ENCODE data around the gene SNAI1.
A peak's percentile ranks its signal among the peaks of the same experiment; 100 is the strongest.

The SNAI1 gene

DNA sequence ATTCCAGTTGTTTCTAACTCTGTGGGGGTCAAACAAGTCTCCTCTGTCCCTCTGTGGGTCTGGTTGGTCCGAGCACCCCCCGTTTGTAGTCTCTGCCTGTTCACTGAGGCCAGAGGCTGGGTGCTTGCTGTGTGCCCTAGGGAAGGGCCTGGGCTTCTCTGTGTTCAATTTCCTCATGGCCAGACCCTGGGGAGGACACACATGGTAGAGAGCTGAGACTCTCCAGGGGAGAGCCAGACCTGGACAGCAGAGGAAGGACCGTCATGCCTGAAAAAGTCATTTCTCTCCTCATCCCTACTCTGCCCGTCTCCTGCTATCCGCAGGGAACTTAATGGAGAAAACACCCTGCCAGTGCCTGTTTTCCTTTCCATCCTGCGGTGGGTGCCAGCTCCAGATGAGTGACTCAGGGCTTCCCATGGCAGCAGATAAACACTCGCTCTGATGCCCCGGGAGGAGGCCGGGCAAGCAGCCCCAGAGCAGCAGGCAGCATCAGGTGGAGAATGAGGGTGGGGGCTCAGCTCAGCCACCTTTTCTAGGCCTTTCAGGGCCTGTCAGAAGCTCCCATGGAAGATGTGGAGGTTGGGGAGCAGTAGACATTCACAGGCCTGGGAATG, 51.9 kb downstream of the SNAI1 start:
- peaks cover 27% of the 10 kb centered on the region for H3K4me1 ChIP-seq (ENCODE audit: insufficient read depth, poor library complexity, severe bottlenecking)
- H3K27me3 ChIP-seq (ENCODE audit: insufficient read depth, poor library complexity, severe bottlenecking): no peaks in the 10 kb centered on the region
- no peaks in the 10 kb centered on the region for H3K9me3 ChIP-seq (ENCODE audit: severe bottlenecking)
- no peak for DNase-seq (ENCODE audit: low spot score)
- peak overlapping the region; percentile 58 for H3K27ac ChIP-seq (ENCODE audit: poor library complexity, severe bottlenecking)
- H3K4me3 ChIP-seq (ENCODE audit: severe bottlenecking): no peak overlapping the region
- peak; percentile 53 for ATAC-seq (ENCODE audit: low read depth)
- H3K36me3 ChIP-seq (ENCODE audit: low read depth): no peaks in the 10 kb centered on the region
- TF ChIP-seq, protein P1, sequence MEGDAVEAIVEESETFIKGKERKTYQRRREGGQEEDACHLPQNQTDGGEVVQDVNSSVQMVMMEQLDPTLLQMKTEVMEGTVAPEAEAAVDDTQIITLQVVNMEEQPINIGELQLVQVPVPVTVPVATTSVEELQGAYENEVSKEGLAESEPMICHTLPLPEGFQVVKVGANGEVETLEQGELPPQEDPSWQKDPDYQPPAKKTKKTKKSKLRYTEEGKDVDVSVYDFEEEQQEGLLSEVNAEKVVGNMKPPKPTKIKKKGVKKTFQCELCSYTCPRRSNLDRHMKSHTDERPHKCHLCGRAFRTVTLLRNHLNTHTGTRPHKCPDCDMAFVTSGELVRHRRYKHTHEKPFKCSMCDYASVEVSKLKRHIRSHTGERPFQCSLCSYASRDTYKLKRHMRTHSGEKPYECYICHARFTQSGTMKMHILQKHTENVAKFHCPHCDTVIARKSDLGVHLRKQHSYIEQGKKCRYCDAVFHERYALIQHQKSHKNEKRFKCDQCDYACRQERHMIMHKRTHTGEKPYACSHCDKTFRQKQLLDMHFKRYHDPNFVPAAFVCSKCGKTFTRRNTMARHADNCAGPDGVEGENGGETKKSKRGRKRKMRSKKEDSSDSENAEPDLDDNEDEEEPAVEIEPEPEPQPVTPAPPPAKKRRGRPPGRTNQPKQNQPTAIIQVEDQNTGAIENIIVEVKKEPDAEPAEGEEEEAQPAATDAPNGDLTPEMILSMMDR (IDR thresholded peaks at IDR 0.05; ENCODE audit: poor library complexity, severe bottlenecking): no peak

DNA sequence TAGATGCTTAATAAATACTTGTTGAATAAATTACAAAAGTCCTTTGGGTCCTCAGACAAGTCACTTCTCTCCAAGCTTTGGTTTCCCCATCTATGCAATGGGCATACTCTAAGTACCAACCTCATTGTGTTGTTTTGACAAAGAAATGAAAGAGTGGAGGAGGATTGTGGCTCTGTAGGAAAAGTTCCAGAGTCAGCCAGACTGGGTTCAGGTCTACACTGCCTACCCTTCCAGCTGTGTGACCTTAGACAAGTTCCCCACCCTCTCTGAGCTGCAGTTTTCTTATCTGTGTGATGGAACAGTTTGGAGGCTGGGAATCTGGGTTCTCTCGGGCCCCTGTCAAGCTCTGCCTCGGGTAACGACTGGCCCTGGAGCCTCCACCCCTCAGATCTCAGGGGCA, 53.9 kb downstream of the SNAI1 start:
- H3K4me3 ChIP-seq (ENCODE audit: severe bottlenecking): no peak overlapping the region
- no peaks in the 10 kb centered on the region for H3K27me3 ChIP-seq (ENCODE audit: insufficient read depth, poor library complexity, severe bottlenecking)
- no peaks in the 10 kb centered on the region for H3K9me3 ChIP-seq (ENCODE audit: severe bottlenecking)
- TF ChIP-seq, protein P1 (IDR thresholded peaks at IDR 0.05; ENCODE audit: poor library complexity, severe bottlenecking): no peak
- H3K36me3 ChIP-seq (ENCODE audit: low read depth): no peaks in the 10 kb centered on the region
- peaks cover 18% of the 10 kb centered on the region for H3K4me1 ChIP-seq (ENCODE audit: insufficient read depth, poor library complexity, severe bottlenecking)
- no peak overlapping the region for H3K27ac ChIP-seq (ENCODE audit: poor library complexity, severe bottlenecking)
- DNase-seq (ENCODE audit: low spot score) (no peak), ATAC-seq (ENCODE audit: low read depth) (no peak)

DNA sequence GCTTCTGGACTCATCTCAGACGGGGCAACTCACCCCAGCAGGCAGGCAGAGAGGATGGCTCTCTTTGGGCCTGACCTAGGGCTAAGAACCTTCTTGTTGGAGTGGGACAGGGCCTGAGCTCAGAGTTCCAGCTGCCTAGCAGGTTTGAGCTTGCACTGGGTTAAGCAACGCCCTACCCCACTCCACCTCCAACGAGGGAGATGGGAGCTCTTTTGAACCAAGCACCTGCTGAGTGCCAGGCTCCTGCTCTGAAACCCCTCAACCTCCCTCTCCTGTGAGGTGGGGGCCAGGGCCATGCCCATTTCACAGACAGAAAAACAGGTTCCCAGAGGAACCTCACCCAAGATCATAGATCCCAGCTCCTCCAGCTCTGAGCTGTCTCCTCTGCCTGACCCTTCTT, 54.3 kb downstream of the SNAI1 start:
- ATAC-seq (ENCODE audit: low read depth) (peak; percentile 18; the same call in 1 of the 3 replicates), DNase-seq (ENCODE audit: low spot score) (no peak)
- Histone ChIP-seq H3K27ac (ENCODE audit: poor library complexity, severe bottlenecking) (no peak overlapping the region), H3K9me3 (ENCODE audit: severe bottlenecking) (no peaks in the 10 kb centered on the region), H3K36me3 (ENCODE audit: low read depth) (no peaks in the 10 kb centered on the region), H3K4me3 (ENCODE audit: severe bottlenecking) (no peak overlapping the region), H3K27me3 (ENCODE audit: insufficient read depth, poor library complexity, severe bottlenecking) (no peaks in the 10 kb centered on the region), H3K4me1 (ENCODE audit: insufficient read depth, poor library complexity, severe bottlenecking) (peaks cover 18% of the 10 kb centered on the region)
- TF ChIP-seq, protein P1 (IDR thresholded peaks at IDR 0.05; ENCODE audit: poor library complexity, severe bottlenecking): no peak

DNA sequence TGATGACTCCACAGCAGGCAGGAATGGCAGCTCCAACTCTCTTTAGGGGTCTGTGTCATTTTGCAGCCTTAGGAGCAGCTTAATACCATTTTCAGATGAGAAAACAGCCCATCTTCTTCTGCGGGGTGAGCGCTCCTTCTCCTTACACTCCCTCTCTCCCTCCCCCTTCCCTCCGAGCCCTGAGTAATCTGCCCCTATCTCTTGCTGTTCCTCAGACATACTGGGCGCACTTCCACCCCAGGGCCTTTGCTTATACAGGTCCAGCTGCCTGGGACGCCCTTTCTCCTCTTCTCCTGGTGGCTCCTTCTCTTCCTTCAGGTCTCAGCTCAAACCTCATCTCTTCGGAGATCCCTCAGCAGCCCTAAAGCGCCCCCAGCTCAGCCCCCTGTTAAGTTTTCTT, 54.8 kb downstream of the SNAI1 start:
- Histone ChIP-seq H3K36me3 (ENCODE audit: low read depth) (no peaks in the 10 kb centered on the region), H3K27me3 (ENCODE audit: insufficient read depth, poor library complexity, severe bottlenecking) (no peaks in the 10 kb centered on the region), H3K9me3 (ENCODE audit: severe bottlenecking) (no peaks in the 10 kb centered on the region), H3K27ac (ENCODE audit: poor library complexity, severe bottlenecking) (no peak overlapping the region), H3K4me3 (ENCODE audit: severe bottlenecking) (no peak overlapping the region), H3K4me1 (ENCODE audit: insufficient read depth, poor library complexity, severe bottlenecking) (peaks cover 18% of the 10 kb centered on the region)
- ATAC-seq (ENCODE audit: low read depth): no peak
- no peak for DNase-seq (ENCODE audit: low spot score)
- TF ChIP-seq, protein P1 (IDR thresholded peaks at IDR 0.05; ENCODE audit: poor library complexity, severe bottlenecking): no peak

GRCh38 chr20:50038169-50038568, 55.4 kb downstream of the SNAI1 start:
- no peaks in the 10 kb centered on the region for H3K9me3 ChIP-seq (ENCODE audit: severe bottlenecking)
- H3K27me3 ChIP-seq (ENCODE audit: insufficient read depth, poor library complexity, severe bottlenecking): no peaks in the 10 kb centered on the region
- H3K27ac ChIP-seq (ENCODE audit: poor library complexity, severe bottlenecking): no peak overlapping the region
- DNase-seq (ENCODE audit: low spot score): no peak
- ATAC-seq (ENCODE audit: low read depth): no peak
- no peak overlapping the region for H3K4me3 ChIP-seq (ENCODE audit: severe bottlenecking)
- TF ChIP-seq, protein P1 (IDR thresholded peaks at IDR 0.05; ENCODE audit: poor library complexity, severe bottlenecking): no peak
- H3K36me3 ChIP-seq (ENCODE audit: low read depth): no peaks in the 10 kb centered on the region
- H3K4me1 ChIP-seq (ENCODE audit: insufficient read depth, poor library complexity, severe bottlenecking): peaks cover 16% of the 10 kb centered on the region
